Endodermal cell (in vitro differentiated cells): ENCODE measurements around the gene EHD2. TPM values are rescaled to one million over a fixed set of nuclear protein-coding genes. Genes with fewer than 3 reads are reported as not detected.
A peak's percentile ranks its signal among the peaks of the same experiment; 100 is the strongest.

ENCODE experiments used
- DNase-seq: peaks from one replicate; pipeline ENCODE4 v3.0.0-alpha.2; 2017
- H3K27ac ChIP-seq: 2 replicates; pipeline ENCODE4 v1.5.1; 2013; ENCODE audit warnings: mild to moderate bottlenecking, low read depth, low read length, moderate library complexity
- H3K27me3 ChIP-seq: 2 replicates; pipeline ENCODE4 v1.6.1; 2013; ENCODE audit warnings: mild to moderate bottlenecking, low read length, moderate library complexity; ENCODE audit not compliant: insufficient read depth, control insufficient read depth, poor library complexity, severe bottlenecking
- H3K36me3 ChIP-seq: 2 replicates; pipeline ENCODE4 v1.7.0; 2013; ENCODE audit warnings: mild to moderate bottlenecking, low read length, moderate library complexity; ENCODE audit not compliant: control insufficient read depth, insufficient read depth
- H3K4me1 ChIP-seq: one replicate; pipeline ENCODE4 v1.7.0; 2013; ENCODE audit warnings: low read length; ENCODE audit not compliant: control insufficient read depth, insufficient read depth
- H3K4me3 ChIP-seq: 2 replicates; pipeline ENCODE4 v1.5.1; 2013; ENCODE audit warnings: mild to moderate bottlenecking, low read length, moderate library complexity
- H3K9ac ChIP-seq: 2 replicates; pipeline ENCODE4 v1.6.1; 2013; ENCODE audit warnings: mild to moderate bottlenecking, low read length, moderate library complexity; ENCODE audit not compliant: poor library complexity, severe bottlenecking; ENCODE audit errors: extremely low read depth
- H3K9me3 ChIP-seq: 2 replicates; pipeline ENCODE4 v1.6.1; 2013; ENCODE audit warnings: mild to moderate bottlenecking, low read length, moderate library complexity; ENCODE audit not compliant: control insufficient read depth
- H3K27ac Mint-ChIP-seq: 2 replicates; pipeline ENCODE4 v1.8.0; 2020; ENCODE audit warnings: mixed read lengths
- H3K27me3 Mint-ChIP-seq: 2 replicates; pipeline ENCODE4 v1.8.0; 2021; ENCODE audit warnings: mild to moderate bottlenecking, mixed read lengths; ENCODE audit not compliant: insufficient read depth
- H3K36me3 Mint-ChIP-seq: 2 replicates; pipeline ENCODE4 v1.8.0; 2020; ENCODE audit warnings: low read depth, mixed read lengths
- H3K4me1 Mint-ChIP-seq: 2 replicates; pipeline ENCODE4 v1.8.0; 2020; ENCODE audit warnings: mixed read lengths
- H3K4me3 Mint-ChIP-seq: 2 replicates; pipeline ENCODE4 v1.8.0; 2020; ENCODE audit warnings: mild to moderate bottlenecking, moderate library complexity, mixed read lengths
- H3K9me3 Mint-ChIP-seq: 2 replicates; pipeline ENCODE4 v1.8.0; 2020; ENCODE audit warnings: mild to moderate bottlenecking, mixed read lengths
- CTCF ChIP-seq: fragments of 200-600 bp; sonication (generic); conservative IDR thresholded peaks from 2 replicates; pipeline ENCODE4 v1.5.0; 2021; ENCODE audit warnings: antibody characterized with exemption, mild to moderate bottlenecking
- WGBS, 2 experiments: methylation state at CpG; one replicate each; pipeline versions ENCODE4 v1.1.5 to v1.1.7; 2013; ENCODE audit warnings: missing lambda C conversion rate in 2 of 2, mixed read lengths in 1 of 2; ENCODE audit not compliant: insufficient coverage in 1 of 2, insufficient read length in 1 of 2; 5-methylcytosine and 5-hydroxymethylcytosine counted together
- total RNA-seq, 2 donors: library from RNA; stranded (reverse); fragmentation: NEBNext Ultra II Directional in 1 of 2; extraction: Animal tissue kit (Norgen Biotek cat#: 25700) in 1 of 2; gene quantifications; 2 replicates in 1 of 2; 3 replicates in 1 of 2; pipeline ENCODE4 v1.2.1, GENCODE V29; 2021

Gene EHD2
- total RNA-seq, 2 donors from 2014 or later, result 5.5 to 8.4 TPM

- TF ChIP-seq CTCF, result peak; percentile 94
- Mint-ChIP-seq H3K9me3 (no peaks in the 10 kb centered on the region), H3K4me3 (no peak overlapping the region), H3K4me1 (peaks cover 7% of the 10 kb centered on the region), H3K27me3 (no peaks in the 10 kb centered on the region), H3K36me3 (no peaks in the 10 kb centered on the region), H3K27ac (peak overlapping the region; percentile 45)
- Histone ChIP-seq H3K9ac (no peak overlapping the region), H3K4me3 (no peak overlapping the region), H3K9me3 (no peaks in the 10 kb centered on the region), H3K4me1 (no peaks in the 10 kb centered on the region), H3K36me3 (no peaks in the 10 kb centered on the region), H3K27me3 (no peaks in the 10 kb centered on the region), H3K27ac (no peak overlapping the region)
- WGBS, 2 experiments, result 32 to 41% methylated on average over 14 to 19 of the region's 19 CpGs
- peak; percentile 95 for DNase-seq
Measured at GRCh38 chr19:47765523-47766358, 52.5 kb downstream of the EHD2 start.

- Mint-ChIP-seq H3K4me3 (no peak overlapping the region), H3K27ac (no peak overlapping the region), H3K27me3 (no peaks in the 10 kb centered on the region), H3K4me1 (peaks cover 7% of the 10 kb centered on the region), H3K36me3 (no peaks in the 10 kb centered on the region), H3K9me3 (no peaks in the 10 kb centered on the region)
- Histone ChIP-seq H3K36me3 (no peaks in the 10 kb centered on the region), H3K9me3 (no peaks in the 10 kb centered on the region), H3K4me1 (no peaks in the 10 kb centered on the region), H3K27ac (no peak overlapping the region), H3K27me3 (no peaks in the 10 kb centered on the region), H3K4me3 (no peak overlapping the region), H3K9ac (no peak overlapping the region)
- WGBS, 2 experiments, result 89 to 96% methylated on average over 4 to 7 of the region's 7 CpGs
- no peak for TF ChIP-seq CTCF
- DNase-seq, result no peak
Measured at GRCh38 chr19:47766359-47766620, 53.1 kb downstream of the EHD2 start.

- Histone ChIP-seq H3K9me3 (no peaks in the 10 kb centered on the region), H3K9ac (no peak overlapping the region), H3K27ac (no peak overlapping the region), H3K4me3 (no peak overlapping the region), H3K27me3 (no peaks in the 10 kb centered on the region), H3K4me1 (no peaks in the 10 kb centered on the region), H3K36me3 (no peaks in the 10 kb centered on the region)
- H3K4me1 Mint-ChIP-seq, result peaks cover 7% of the 10 kb centered on the region
- no peaks in the 10 kb centered on the region for H3K9me3 Mint-ChIP-seq
- WGBS, 2 experiments, result 92 to 95% methylated on average over 7 of the region's 7 CpGs
- H3K4me3 Mint-ChIP-seq, result no peak overlapping the region
- no peak for TF ChIP-seq CTCF
- H3K27ac Mint-ChIP-seq, result no peak overlapping the region
- no peak for DNase-seq
- H3K27me3 Mint-ChIP-seq, result no peaks in the 10 kb centered on the region
- H3K36me3 Mint-ChIP-seq, result no peaks in the 10 kb centered on the region
Measured at GRCh38 chr19:47766670-47767069, 53.4 kb downstream of the EHD2 start.
